ENCODE results near the gene LRIG1.

The LRIG1 gene

GRCh38 chr3:66465587-66465986 is 35.2 kb downstream of the LRIG1 start:
- Histone ChIP-seq H2AFZ (ENCODE audit: low read depth, low read length) (no peak overlapping the region), H4K20me1 (ENCODE audit: insufficient read depth, low read length) (no peaks in the 10 kb centered on the region)

GRCh38 chr3:66465034-66465433 is 35.8 kb downstream of the LRIG1 start:
- no peak overlapping the region for H3K4me3 ChIP-seq (ENCODE audit: low read length)
- H3K27me3 ChIP-seq (ENCODE audit: low read depth, low read length): no peaks in the 10 kb centered on the region
- peaks cover 22% of the 10 kb centered on the region for H3K36me3 ChIP-seq (replicated peaks; ENCODE audit: low read depth, low read length)
- no peak overlapping the region for H3K9ac ChIP-seq (ENCODE audit: low read length)
- no peak overlapping the region for H2AFZ ChIP-seq (ENCODE audit: low read depth, low read length)
- no peak overlapping the region for H3K27ac ChIP-seq (ENCODE audit: low read length)
- no peak overlapping the region for H3K4me2 ChIP-seq (ENCODE audit: low read length)
- peaks cover 3% of the 10 kb centered on the region; the same call in 1 of the 2 replicates for H3K9me3 ChIP-seq (ENCODE audit: insufficient read depth, low read length)
- H4K20me1 ChIP-seq (ENCODE audit: insufficient read depth, low read length): no peaks in the 10 kb centered on the region
- peaks cover 70% of the 10 kb centered on the region for H3K79me2 ChIP-seq (ENCODE audit: low read length)
- H3K4me1 ChIP-seq (ENCODE audit: low read length): peaks cover 30% of the 10 kb centered on the region
- TF ChIP-seq EZH2phosphoT487 (IDR thresholded peaks at IDR 0.05; ENCODE audit: low read depth): no peak
- no peak for TF ChIP-seq CTCF (IDR thresholded peaks at IDR 0.05; ENCODE audit: low read depth, low read length)

More at GRCh38 chr3:66465587-66465986, 35.2 kb downstream of the LRIG1 start:
- peaks cover 35% of the 10 kb centered on the region for H3K4me1 ChIP-seq (ENCODE audit: low read length)
- no peaks in the 10 kb centered on the region for H3K27me3 ChIP-seq (ENCODE audit: low read depth, low read length)
- H3K79me2 ChIP-seq (ENCODE audit: low read length): peaks cover 76% of the 10 kb centered on the region
- no peak overlapping the region for H3K27ac ChIP-seq (ENCODE audit: low read length)
- peaks cover 24% of the 10 kb centered on the region for H3K36me3 ChIP-seq (replicated peaks; ENCODE audit: low read depth, low read length)
- no peak overlapping the region for H3K4me3 ChIP-seq (ENCODE audit: low read length)
- peaks cover 6% of the 10 kb centered on the region; the same call in 1 of the 2 replicates for H3K9me3 ChIP-seq (ENCODE audit: insufficient read depth, low read length)
- H3K9ac ChIP-seq (ENCODE audit: low read length): no peak overlapping the region
- no peak overlapping the region for H3K4me2 ChIP-seq (ENCODE audit: low read length)
- TF ChIP-seq EZH2phosphoT487 (IDR thresholded peaks at IDR 0.05; ENCODE audit: low read depth) (no peak), CTCF (IDR thresholded peaks at IDR 0.05; ENCODE audit: low read depth, low read length) (no peak)

GRCh38 chr3:66464512-66464894 is 36.3 kb downstream of the LRIG1 start:
- H4K20me1 ChIP-seq (ENCODE audit: insufficient read depth, low read length): no peaks in the 10 kb centered on the region
- peaks cover 66% of the 10 kb centered on the region for H3K79me2 ChIP-seq (ENCODE audit: low read length)
- no peak overlapping the region for H3K4me3 ChIP-seq (ENCODE audit: low read length)
- no peak overlapping the region for H3K9ac ChIP-seq (ENCODE audit: low read length)
- no peak overlapping the region for H2AFZ ChIP-seq (ENCODE audit: low read depth, low read length)
- H3K27ac ChIP-seq (ENCODE audit: low read length): no peak overlapping the region
- H3K9me3 ChIP-seq (ENCODE audit: insufficient read depth, low read length): no peaks in the 10 kb centered on the region
- H3K27me3 ChIP-seq (ENCODE audit: low read depth, low read length): no peaks in the 10 kb centered on the region
- peaks cover 24% of the 10 kb centered on the region for H3K4me1 ChIP-seq (ENCODE audit: low read length)
- TF ChIP-seq CTCF (IDR thresholded peaks at IDR 0.05; ENCODE audit: low read depth, low read length): no peak
- no peak for TF ChIP-seq EZH2phosphoT487 (IDR thresholded peaks at IDR 0.05; ENCODE audit: low read depth)
- H3K4me2 ChIP-seq (ENCODE audit: low read length): no peak overlapping the region
- peaks cover 17% of the 10 kb centered on the region for H3K36me3 ChIP-seq (replicated peaks; ENCODE audit: low read depth, low read length)

- no peak overlapping the region for H2AFZ ChIP-seq (ENCODE audit: low read depth, low read length)
- no peak overlapping the region for H3K4me2 ChIP-seq (ENCODE audit: low read length)
- peaks cover 16% of the 10 kb centered on the region for H3K36me3 ChIP-seq (replicated peaks; ENCODE audit: low read depth, low read length)
- H3K9me3 ChIP-seq (ENCODE audit: insufficient read depth, low read length): no peaks in the 10 kb centered on the region
- H3K4me1 ChIP-seq (ENCODE audit: low read length): peaks cover 20% of the 10 kb centered on the region
- no peak overlapping the region for H3K4me3 ChIP-seq (ENCODE audit: low read length)
- peaks cover 65% of the 10 kb centered on the region for H3K79me2 ChIP-seq (ENCODE audit: low read length)
- no peaks in the 10 kb centered on the region for H3K27me3 ChIP-seq (ENCODE audit: low read depth, low read length)
- H3K27ac ChIP-seq (ENCODE audit: low read length): no peak overlapping the region
- H3K9ac ChIP-seq (ENCODE audit: low read length): no peak overlapping the region
- no peak for TF ChIP-seq CTCF (IDR thresholded peaks at IDR 0.05; ENCODE audit: low read depth, low read length)
- no peak for TF ChIP-seq EZH2phosphoT487 (IDR thresholded peaks at IDR 0.05; ENCODE audit: low read depth)
- no peaks in the 10 kb centered on the region for H4K20me1 ChIP-seq (ENCODE audit: insufficient read depth, low read length)
Measured at GRCh38 chr3:66463730-66464511, 36.9 kb downstream of the LRIG1 start.

All from OCI-LY3 (cell line).